HG03354 (cell line): ENCODE data around the gene EZH1.
"Not testable (repeated sequence)": the region's sequence is repeated elsewhere in the genome, so short reads cannot be mapped to it uniquely, and the experiment has no call there.

Experiments
- ATAC-seq: cut with Tn5 transposase; IDR thresholded peaks from one replicate; pipeline ENCODE4 v1.9.1; 2021; ENCODE audit warnings: mild to moderate bottlenecking; ENCODE audit not compliant: unreplicated experiment, poor library complexity, severe bottlenecking

Gene EZH1

GRCh38 chr17:42773290-42774035 is 28.6 kb upstream of the EZH1 start, which contains the start of gene VPS25:
Gene VPS25, plus strand, starts transcription at chr17:42773449. Its CDS starts 27 bp downstream, at chr17:42773476.
- peak; percentile 76 for ATAC-seq

DNA sequence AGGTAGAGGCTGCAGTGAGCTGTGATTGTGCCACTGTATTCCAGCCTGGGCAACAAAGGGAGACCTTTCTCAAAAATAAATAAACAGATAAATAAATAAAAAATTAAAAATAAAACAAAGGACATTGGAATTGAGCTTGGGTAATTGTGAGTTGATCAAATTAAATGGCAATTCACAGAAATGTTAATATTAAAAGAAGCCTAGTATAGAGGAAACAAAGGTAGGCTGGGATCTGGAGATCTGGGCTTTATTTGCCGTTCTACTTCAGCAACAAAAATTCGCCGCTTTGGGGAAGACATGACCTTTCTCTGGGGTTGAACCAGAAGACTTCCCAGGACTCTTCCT is 28.1 kb upstream of the EZH1 start:
- ATAC-seq: peak; percentile 10

DNA sequence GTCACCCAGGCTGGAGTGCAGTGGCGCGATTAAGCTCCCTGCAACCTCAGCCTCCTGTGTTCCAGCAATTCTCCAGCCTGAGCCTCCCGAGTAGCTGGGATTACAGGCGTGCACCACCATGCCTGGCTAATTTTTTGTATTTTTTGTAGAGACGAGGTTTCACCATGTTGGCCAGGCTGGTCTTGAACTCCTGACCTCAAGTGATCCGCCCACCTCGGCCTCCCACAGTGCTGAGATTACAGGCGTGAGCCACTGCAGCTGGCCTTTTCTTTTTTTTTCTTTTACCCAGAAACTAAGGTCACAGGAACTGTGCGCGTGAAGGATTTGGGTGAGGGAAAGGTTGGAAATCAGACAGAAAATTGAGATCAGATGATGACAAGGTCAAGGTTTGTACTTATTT is 25.1 kb upstream of the EZH1 start:
- not testable (repeated sequence) for ATAC-seq

GRCh38 chr17:42768006-42768405 is 23.2 kb upstream of the EZH1 start:
- ATAC-seq: not testable (repeated sequence)

DNA sequence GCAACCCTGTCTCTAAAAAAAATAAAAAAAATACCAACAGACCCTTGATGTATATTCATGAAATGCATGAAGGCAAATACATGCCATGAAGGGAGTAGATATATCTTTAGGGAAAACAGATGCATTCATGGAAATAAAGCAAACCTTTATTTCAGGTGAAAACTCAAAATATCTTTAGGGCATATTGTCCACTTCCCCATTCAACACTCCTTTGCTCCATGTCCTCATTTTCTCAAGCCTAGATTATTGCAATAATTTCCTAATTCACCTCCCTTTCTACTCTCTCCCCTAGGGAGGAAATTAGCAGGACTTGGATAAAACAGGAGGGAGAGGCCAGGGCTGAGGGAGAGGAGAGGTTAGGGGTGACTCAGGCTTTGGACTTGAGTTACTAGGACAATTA is 22.7 kb upstream of the EZH1 start:
- no peak for ATAC-seq

DNA sequence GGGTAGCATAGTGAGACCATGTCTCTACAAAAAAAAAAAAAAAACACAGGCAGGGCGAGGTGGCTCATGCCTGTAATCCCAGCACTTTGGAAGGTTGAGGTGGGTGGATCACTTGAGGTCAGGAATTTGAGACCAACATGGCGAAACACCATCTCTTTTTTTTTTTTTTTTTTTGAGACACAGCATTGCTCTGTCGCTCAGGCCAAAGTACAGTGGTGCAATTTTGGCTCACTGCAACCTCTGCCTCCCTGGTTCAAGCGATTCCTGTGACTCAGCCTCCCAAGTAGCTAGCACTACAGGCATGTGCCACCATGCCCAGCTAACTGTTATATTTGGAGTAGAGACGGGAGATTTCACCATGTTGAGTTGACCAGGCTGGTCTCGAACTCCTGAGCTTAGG is 21.3 kb upstream of the EZH1 start:
- ATAC-seq: no peak

DNA sequence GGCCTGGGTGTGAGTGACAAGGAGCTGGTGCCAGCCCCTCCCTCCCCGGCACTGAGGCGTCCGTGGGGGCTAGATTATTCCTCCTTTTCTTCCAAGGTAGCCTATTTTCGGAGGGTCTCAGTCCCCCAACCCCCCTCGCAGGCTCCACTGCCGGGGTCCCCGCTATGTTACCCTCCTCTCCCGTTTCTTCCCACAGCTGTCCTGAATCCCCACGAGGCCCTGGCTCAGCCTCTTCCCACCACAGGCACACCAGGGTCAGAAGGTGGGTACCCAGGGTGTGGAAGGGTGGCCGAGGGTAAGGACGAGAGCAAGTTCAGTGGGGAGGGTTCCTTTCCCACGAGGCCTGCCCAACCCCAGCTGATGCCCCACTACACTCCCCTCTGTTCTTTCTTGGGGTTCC is 16.8 kb upstream of the EZH1 start:
- ATAC-seq: no peak

DNA sequence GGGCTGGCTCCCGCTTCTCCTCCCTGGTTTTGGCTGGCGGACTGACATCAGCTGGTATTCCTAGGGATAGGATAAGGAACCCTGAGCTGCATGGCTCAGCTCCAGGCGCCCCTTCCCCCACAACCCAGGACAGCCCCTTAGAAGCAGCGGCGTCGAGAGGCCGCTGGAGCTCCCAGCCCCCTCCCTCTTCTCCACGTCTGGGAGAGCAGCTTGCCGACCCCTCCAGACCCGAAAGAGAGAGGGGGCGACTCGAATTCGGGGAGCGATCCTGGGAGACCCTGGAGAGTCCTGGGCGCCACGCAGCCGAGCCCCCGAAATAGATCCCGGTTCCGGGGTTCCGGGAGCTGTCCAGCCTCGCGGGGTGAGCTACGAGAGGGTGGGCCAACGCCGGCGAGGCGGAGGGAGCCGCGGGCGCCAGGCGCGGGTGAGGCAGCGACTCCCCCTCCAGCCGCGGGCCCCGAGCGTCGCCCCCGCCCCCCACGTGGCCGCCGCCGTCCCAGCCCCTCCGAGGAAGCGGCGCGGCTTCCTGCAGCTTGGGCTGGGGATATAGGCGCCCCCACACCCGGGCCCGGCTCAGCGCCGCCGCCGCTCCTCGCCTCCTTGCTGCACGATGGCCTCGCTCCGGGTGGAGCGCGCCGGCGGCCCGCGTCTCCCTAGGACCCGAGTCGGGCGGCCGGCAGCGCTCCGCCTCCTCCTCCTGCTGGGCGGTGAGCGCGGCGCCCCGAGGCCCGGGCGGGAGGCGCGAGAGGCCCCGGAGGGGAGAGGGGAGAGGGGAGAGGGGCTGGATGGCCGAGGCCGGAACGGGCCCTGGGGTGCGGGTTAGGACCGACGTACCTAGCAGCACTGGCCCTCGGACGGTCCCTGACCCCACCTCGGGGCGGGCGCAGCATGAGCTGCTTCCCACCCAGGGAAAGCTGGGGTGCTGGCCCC is 16.1 kb upstream of the EZH1 start, which contains the start of gene RAMP2:
TSS of gene RAMP2 (plus strand) at position 576 of the 930 bp plus-strand sequence. CDS start at position 611, 35 bp downstream.
- no peak for ATAC-seq

GRCh38 chr17:42759982-42760651 is 15.3 kb upstream of the EZH1 start:
- no peak for ATAC-seq

GRCh38 chr17:42754782-42755181 is 9.9 kb upstream of the EZH1 start:
- ATAC-seq: no peak

GRCh38 chr17:42751628-42752027 is 6.8 kb upstream of the EZH1 start:
- no peak for ATAC-seq

DNA sequence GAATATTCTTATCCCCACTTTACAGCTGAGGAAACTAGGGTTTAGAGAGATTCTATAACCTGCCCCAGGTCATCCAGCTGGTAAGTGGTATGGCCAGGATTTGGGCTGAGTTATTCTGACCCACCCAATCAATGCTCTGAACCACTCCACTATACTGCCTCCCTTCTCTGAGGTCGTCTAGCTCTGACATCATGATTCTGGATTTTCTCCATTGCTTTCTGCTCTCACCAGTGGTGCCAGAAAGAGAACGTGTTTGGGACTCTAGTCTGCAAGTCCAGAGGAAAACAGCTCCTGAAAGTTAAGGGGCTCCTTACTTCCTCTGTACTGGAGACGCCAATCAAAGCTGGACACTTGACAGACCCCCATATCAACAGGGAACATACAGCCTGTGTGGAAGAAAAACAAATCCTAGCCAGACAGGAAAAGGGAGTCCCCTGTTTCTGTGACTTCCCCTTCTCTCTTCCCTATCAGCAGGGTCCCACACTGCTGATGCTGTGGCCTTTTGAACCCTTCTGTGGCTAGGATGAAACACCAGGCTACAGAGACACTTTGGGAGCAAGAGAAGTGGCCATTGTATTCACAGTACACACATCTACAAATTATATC is 6.0 kb upstream of the EZH1 start:
- ATAC-seq: no peak

DNA sequence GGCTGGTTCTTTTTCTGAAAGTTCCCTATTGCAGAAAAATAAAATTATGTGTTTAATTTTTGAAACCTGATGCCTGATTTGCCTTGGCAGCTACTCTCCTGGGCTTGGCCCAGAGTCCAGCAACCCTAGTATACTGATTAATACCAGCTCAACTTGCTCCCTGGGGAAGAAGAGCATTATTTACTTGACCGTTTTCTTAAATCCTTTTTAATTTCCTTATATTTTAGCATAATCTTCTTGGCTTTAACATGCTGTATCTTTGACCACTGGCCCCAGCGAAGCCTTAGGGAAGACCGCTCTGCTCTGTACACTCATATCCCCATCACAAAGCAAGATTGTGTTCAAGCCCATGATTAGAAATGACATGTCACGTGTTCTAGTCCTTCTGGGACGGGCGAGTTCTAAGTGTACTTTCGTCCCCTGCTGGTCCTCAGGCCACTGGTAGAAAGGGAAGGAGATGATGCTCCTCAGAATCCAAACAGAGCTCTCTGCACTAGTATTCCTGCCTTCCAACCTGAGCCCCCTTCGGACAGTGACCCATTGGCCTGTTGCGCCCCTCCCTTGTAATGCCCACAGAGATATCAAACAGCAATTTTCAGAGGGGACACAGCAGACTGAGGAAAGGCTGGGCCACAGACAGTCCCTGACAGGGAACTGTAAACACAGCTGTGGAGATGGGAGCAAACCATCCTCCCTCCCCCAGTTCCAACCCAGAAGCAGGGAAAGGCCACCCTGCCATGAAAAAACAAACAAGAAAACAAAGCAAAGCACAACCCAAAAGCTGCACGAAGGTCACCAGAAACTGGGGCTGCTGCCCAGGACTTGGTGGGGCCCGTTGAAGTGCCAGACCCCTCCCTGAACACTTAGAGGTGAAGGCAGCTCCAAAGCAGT is 4.3 kb upstream of the EZH1 start:
- ATAC-seq: no peak

- no peak for ATAC-seq
These were observed 3.5 kb upstream of the EZH1 start for GRCh38 chr17:42748202-42748907.

GRCh38 chr17:42744283-42744805 is 496 bp downstream of the EZH1 start:
- ATAC-seq: peak; percentile 55

- ATAC-seq: no peak
These were observed 1.1 kb downstream of the EZH1 start for GRCh38 chr17:42743595-42744282.

GRCh38 chr17:42742916-42743315 is 1.9 kb downstream of the EZH1 start:
- not testable (repeated sequence) for ATAC-seq

DNA sequence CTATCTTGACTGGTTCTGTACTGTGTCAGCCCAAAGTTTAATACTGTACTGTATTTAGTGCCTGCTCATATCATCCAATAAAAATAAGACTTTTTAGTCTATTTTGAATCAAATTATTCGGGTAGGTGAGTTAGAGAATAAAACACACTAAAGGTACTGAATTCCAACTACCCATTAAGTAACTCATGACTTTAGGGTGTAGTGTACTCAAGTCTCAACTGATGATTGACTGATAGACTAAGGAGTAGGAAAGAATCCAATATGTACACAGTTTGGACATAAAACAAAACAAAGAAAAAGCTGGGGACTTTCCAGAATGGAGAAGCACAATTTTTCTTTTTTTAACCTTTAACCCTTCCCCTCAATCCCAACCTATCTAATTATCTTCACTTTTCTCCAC is 4.1 kb downstream of the EZH1 start:
- ATAC-seq: no peak
